Stimulated activated CD4-positive, alpha-beta T cell treated with anti-CD3 and anti-CD28 coated beads, Interleukin-2, amount 100 ng/mL, for 4 hours (primary cell): ENCODE results near the gene LAMP5.

Experiments used
- DNase-seq: peaks from one replicate; pipeline ENCODE4 v3.0.0-alpha.2; 2020; ENCODE audit warnings: low read depth

Gene LAMP5

GRCh38 chr20:9500121-9500520 is 14.3 kb upstream of the LAMP5 start:
- no peak for DNase-seq

DNA sequence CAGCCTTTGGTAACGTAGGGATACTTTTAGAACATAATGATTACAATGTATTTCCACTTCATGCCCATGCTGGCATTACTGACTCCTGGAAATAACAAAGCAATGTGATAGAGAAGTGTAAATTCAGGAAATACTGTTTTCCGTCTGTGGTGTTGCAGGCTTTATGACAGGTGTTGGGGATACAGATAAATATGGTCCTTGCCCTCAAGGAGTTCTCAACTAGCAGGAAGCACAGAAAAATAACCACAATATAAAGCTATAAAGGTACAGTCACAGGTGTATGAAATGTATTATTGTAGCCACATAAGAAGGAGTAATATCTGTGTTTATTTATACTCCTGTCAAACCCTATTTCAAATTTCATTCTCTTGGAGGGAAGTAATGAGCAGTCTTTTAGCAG is 12.9 kb upstream of the LAMP5 start:
- no peak for DNase-seq

DNA sequence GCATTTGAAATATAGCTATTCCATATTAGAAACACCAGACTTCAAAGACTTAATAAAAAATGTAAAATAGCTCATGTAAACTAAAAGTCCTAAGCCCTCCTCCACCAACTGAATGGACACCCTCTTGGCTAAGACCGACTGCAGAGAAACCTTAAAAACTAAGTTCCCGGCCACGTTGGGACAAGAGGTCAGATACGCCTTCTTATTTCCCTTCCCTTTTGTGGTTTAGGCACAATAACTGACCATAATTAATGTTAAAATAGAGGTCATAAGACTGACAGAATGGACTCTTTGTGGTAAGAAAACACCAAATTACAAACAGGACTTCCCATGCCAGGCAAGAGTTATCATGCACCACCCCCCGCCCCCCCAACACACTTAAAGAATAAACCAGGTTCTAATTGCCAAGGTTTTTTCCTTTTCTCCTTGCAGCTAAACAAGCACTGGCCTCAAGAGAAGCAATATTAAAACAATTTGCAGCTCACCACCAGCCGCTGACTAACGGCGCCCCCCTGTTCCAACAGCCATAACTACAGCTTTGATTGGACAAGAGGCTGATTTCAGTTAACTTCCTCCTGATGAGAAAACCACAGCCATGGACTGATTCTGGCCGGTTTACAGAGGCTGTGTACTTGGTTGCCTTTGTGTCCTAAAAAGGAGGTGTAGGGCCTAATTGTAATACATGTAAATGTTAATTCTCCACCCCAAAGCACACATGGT is 10.7 kb upstream of the LAMP5 start:
- no peak for DNase-seq

- no peak for DNase-seq
These were observed 8.0 kb upstream of the LAMP5 start for GRCh38 chr20:9506280-9506821.

DNA sequence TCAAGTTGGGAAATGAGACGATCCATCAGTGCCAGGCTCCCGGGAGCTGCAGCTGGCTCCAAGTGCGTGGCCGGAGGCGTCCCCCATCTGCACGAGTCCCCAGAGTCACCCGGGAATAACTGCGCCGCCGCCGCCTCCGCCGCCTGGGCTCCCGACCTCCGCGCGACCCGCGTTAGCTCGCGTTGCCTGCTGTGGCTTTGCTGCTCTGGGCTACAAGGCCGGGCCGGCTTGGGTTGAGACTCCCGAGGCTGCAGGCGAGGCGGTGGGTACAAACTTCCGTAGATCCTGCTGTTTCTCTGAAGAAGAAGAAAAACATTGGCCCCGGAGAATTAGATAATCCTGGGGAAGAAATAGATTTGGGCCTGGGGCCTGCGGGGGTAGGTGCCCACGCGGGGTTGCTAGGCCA is 7.4 kb upstream of the LAMP5 start:
- no peak for DNase-seq

GRCh38 chr20:9507544-9508239 is 6.7 kb upstream of the LAMP5 start:
- DNase-seq, result no peak

- DNase-seq, result no peak
These were observed 6.1 kb upstream of the LAMP5 start for GRCh38 chr20:9508240-9508661.

- no peak for DNase-seq
These were observed 5.7 kb upstream of the LAMP5 start for GRCh38 chr20:9508696-9509178.

DNA sequence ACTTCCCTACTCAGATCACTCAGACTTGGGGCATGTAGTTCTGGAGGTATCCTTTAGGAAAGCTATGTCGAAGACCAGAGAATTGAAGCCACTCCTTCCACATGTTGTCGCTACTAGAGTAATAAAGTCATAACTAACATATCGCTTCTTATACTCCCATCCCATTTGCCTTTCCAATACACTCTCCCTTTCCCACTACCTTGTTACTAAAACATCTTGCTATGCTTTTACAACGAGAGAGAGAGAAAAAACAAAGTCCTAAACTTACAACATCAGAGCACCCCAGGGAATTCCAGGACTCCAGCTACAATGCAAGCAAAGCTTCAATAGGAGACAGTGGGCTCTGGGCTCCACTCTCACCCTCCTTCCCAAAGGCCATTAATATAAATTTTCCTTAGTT is 5.1 kb upstream of the LAMP5 start:
- DNase-seq, result no peak

GRCh38 chr20:9510911-9511310 is 3.5 kb upstream of the LAMP5 start:
- no peak for DNase-seq

DNA sequence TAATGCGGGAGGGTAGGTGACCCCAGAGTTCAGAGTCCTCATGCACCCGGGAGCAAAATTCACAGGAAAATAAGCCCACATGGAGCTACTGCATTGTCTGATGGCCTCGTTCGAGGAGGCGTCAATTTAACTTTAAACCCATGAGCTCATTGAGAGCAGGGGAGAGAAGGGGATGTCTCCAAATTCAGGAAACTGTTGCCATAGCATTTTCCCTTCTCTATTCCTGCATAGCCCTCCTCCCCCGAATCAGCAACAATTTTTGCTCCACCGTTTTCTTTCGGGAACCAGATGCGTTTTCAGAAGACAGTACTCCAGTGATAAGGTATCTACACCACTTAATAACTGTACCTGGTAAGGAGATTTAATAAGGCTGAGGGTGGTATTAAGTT is 324 bp upstream of the LAMP5 start:
- DNase-seq, result no peak

DNA sequence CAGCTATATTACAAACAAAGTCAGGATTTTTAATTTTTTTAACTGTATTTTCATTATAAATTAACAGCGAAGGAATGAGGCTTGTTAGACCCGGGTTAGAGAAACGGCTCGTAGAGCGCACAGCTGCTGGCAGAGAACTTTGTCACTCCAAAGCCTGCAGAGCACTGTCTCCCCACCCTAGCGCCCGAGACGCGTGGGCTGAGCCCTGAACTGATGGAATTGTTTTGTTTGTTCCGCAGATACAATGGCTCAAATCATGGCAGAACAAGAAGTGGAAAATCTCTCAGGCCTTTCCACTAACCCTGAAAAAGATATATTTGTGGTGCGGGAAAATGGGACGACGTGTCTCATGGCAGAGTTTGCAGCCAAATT is 810 bp downstream of the LAMP5 start:
- no peak for DNase-seq

- DNase-seq, result no peak
These were observed 1.4 kb downstream of the LAMP5 start for GRCh38 chr20:9515741-9516233.

- DNase-seq, result no peak
These were observed 2.0 kb downstream of the LAMP5 start for GRCh38 chr20:9516234-9516871.

GRCh38 chr20:9517297-9518162 is 3.1 kb downstream of the LAMP5 start:
- no peak for DNase-seq

- no peak for DNase-seq
These were observed 4.3 kb downstream of the LAMP5 start for GRCh38 chr20:9518576-9519175.

GRCh38 chr20:9520086-9520485 is 5.7 kb downstream of the LAMP5 start:
- no peak for DNase-seq

DNA sequence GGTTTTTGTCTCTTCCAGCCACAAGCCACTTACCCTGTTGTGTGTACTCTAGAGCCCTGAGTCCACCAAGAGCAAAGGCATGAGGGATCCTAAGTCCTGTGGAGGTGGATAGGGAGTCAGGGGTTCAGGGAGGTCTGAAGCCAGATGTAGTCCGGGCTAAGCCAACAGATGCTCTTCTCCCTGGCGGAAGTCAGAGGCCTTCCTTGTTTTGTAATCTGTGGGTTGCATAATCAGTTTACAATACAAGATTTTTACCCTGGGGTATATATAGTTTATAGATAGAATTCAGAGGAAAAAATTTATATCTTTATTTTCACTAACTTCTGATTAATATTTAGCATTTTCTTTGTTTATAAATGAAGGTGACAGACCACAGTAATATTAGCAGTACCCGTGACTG is 9.2 kb downstream of the LAMP5 start:
- DNase-seq, result no peak

DNA sequence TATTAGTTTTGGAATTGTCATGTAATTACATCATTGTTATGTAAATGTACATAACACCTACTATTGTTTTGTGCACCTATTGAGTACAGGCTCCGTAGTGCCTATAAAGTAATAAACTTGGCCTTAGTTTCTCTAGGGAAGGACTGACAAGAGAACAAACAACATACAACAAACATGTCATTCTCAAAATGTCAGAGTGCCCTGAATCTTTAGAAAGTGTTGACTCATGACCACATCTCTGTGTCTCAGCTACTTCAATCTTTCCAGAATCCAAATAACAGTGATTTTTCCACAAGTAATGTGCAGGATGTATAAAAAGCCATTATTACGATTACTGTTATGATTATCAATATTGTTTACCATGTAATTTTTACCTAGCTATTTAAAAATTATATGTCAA is 17.2 kb downstream of the LAMP5 start:
- no peak for DNase-seq

GRCh38 chr20:9532069-9532838 is 17.9 kb downstream of the LAMP5 start:
- DNase-seq, result no peak

GRCh38 chr20:9534025-9534424 is 19.6 kb downstream of the LAMP5 start:
- DNase-seq, result no peak
